GM12878 (cell line): ENCODE data around the gene GJC1. TPM values are rescaled to one million over a fixed set of nuclear protein-coding genes. Genes with fewer than 3 reads are reported as not detected.

Experiments
- ATAC-seq: fragments of 200-7000 bp; cut with Tn5 transposase; 3 replicates; pipeline ENCODE4 v1.9.1; 2020; ENCODE audit warnings: mild to moderate bottlenecking, moderate library complexity
- BruUV-seq: library from RNA; stranded (reverse); fragments of 400-500 nt; replicated peaks from 2 replicates; lab custom pipeline; 2021; lab: Mats Ljungman, UMichigan
- CTCF ChIA-PET: fragments of 300-600 bp; sonication (Branson Sonifier 250); formaldehyde crosslinking; extraction: SDS; loops from one replicate; lab custom pipeline; 2021; ENCODE audit warnings: inconsistent platforms; lab: Yijun Ruan, JAX
- POLR2A ChIA-PET: fragments of 350-600 bp; formaldehyde crosslinking; extraction: SDS; loops from one replicate; lab custom pipeline; 2021; ENCODE audit warnings: inconsistent platforms; lab: Charles Lee
- RAD21 ChIA-PET: fragments of 300-600 bp; sonication (Branson Sonifier 250); formaldehyde crosslinking; loops from one replicate; lab custom pipeline; 2023; ENCODE audit warnings: antibody characterized with exemption; ENCODE audit not compliant: unreplicated experiment; lab: Charles Lee
- SMC1A ChIA-PET: fragments of 300-600 bp; sonication (Branson Sonifier 250); formaldehyde crosslinking; loops from one replicate; lab custom pipeline; 2023; ENCODE audit not compliant: unreplicated experiment, uncharacterized antibody; lab: Charles Lee
- DNase-seq: peaks from one replicate; pipeline ENCODE4 v3.0.0-alpha.2; 2011; ENCODE audit warnings: low read depth, low spot score
- FAIRE-seq: peaks from 3 replicates; lab custom pipeline; 2011; peaks lifted over from hg19 to GRCh38; lab: Jason Lieb, UNC
- H2AFZ ChIP-seq: 2 replicates; pipeline ENCODE4 v1.6.0; 2011; ENCODE audit warnings: low read depth, low read length, control low read depth; ENCODE audit not compliant: control insufficient read depth
- H3K27ac ChIP-seq: 2 replicates; pipeline ENCODE4 v1.5.1; 2011; ENCODE audit warnings: control low read depth; ENCODE audit not compliant: control insufficient read depth, insufficient read depth
- H3K27me3 ChIP-seq, 2 experiments: replicated peaks in 1 of 2; 2 replicates each; pipeline versions ENCODE4 v1.6.0 to v1.6.1; 2011; ENCODE audit warnings: low read length in 1 of 2; ENCODE audit not compliant: control insufficient read depth in 2 of 2, insufficient read depth in 2 of 2
- H3K36me3 ChIP-seq, 2 experiments: 2 replicates each; pipeline ENCODE4 v1.5.1; 2011; ENCODE audit warnings: low read length in 1 of 2; ENCODE audit not compliant: control insufficient read depth in 2 of 2, insufficient read depth in 2 of 2
- H3K4me1 ChIP-seq: 2 replicates; pipeline ENCODE4 v1.6.1; 2011; ENCODE audit warnings: mild to moderate bottlenecking, low read length, moderate library complexity, mixed read lengths; ENCODE audit not compliant: control insufficient read depth, insufficient read depth
- H3K4me2 ChIP-seq: 2 replicates; pipeline ENCODE4 v1.6.0; 2011; ENCODE audit warnings: control low read depth; ENCODE audit not compliant: control insufficient read depth, insufficient read depth
- H3K4me3 ChIP-seq: fragments of 200-600 bp; sonication (generic); 2 replicates; pipeline ENCODE4 v1.5.1; 2016
- H3K79me2 ChIP-seq: 2 replicates; pipeline ENCODE4 v1.6.0; 2011; ENCODE audit warnings: low read length; ENCODE audit not compliant: control insufficient read depth, insufficient read depth
- H3K9ac ChIP-seq: 2 replicates; pipeline ENCODE4 v1.8.0; 2011; ENCODE audit warnings: low read length, control low read depth, mixed read lengths; ENCODE audit not compliant: control insufficient read depth, insufficient read depth
- H3K9me3 ChIP-seq: replicated peaks from 3 replicates; pipeline ENCODE4 v1.5.1; 2011; ENCODE audit warnings: mild to moderate bottlenecking, low read length; ENCODE audit not compliant: control insufficient read depth, insufficient read depth
- H4K20me1 ChIP-seq: 2 replicates; pipeline ENCODE4 v1.6.0; 2011; ENCODE audit not compliant: control insufficient read depth, insufficient read depth
- ATF2 ChIP-seq: IDR thresholded peaks from 2 replicates; pipeline ENCODE4 v1.6.1; 2012; ENCODE audit warnings: low read length, inconsistent platforms
- BCLAF1 ChIP-seq: fragments of 450-650 bp; IDR thresholded peaks from 2 replicates; pipeline ENCODE4 v1.6.1; 2017; ENCODE audit warnings: antibody characterized with exemption, mild to moderate bottlenecking, moderate library complexity
- CHD1 ChIP-seq: IDR thresholded peaks from 2 replicates; pipeline ENCODE4 v1.6.1; 2012; ENCODE audit warnings: low read depth, low read length, improper control_type of control experiment
- CHD2 ChIP-seq: IDR thresholded peaks from 2 replicates; pipeline ENCODE4 v1.6.1; 2011; ENCODE audit warnings: low read depth, low read length, improper control_type of control experiment, borderline replicate concordance
- DPF2 ChIP-seq: fragments of 450-650 bp; IDR thresholded peaks from 2 replicates; pipeline ENCODE4 v1.6.1; 2017; ENCODE audit warnings: mild to moderate bottlenecking
- E4F1 ChIP-seq: fragments of 450-650 bp; IDR thresholded peaks from 2 replicates; pipeline ENCODE4 v1.6.1; 2018; ENCODE audit warnings: borderline replicate concordance, mild to moderate bottlenecking; ENCODE audit not compliant: partially characterized antibody
- FOS ChIP-seq: IDR thresholded peaks from 3 replicates; pipeline ENCODE4 v1.6.1; 2011; ENCODE audit warnings: borderline replicate concordance; ENCODE audit not compliant: insufficient read length; ENCODE audit errors: extremely low read depth
- GABPA ChIP-seq: IDR thresholded peaks from 2 replicates; pipeline ENCODE4 v1.6.1; 2014; ENCODE audit warnings: antibody characterized with exemption, low read depth, mild to moderate bottlenecking, inconsistent platforms
- GATAD2B ChIP-seq: fragments of 450-650 bp; conservative IDR thresholded peaks from 2 replicates; pipeline ENCODE4 v1.6.1; 2017; ENCODE audit warnings: low read depth, mild to moderate bottlenecking, moderate library complexity
- IKZF1 ChIP-seq: fragments of 450-650 bp; conservative IDR thresholded peaks from 2 replicates; pipeline ENCODE4 v1.6.1; 2017; ENCODE audit warnings: antibody characterized with exemption, mild to moderate bottlenecking
- MLLT1 ChIP-seq: fragments of 450-650 bp; IDR thresholded peaks from 2 replicates; pipeline ENCODE4 v1.6.1; 2016; ENCODE audit warnings: mild to moderate bottlenecking
- NBN ChIP-seq: fragments of 450-650 bp; IDR thresholded peaks from 2 replicates; pipeline ENCODE4 v1.6.1; 2016
- POLR2AphosphoS5 ChIP-seq: IDR thresholded peaks from 2 replicates; pipeline ENCODE4 v1.6.1; 2011; ENCODE audit warnings: mild to moderate bottlenecking, low read length, inconsistent platforms
- SIN3A ChIP-seq: IDR thresholded peaks from 2 replicates; pipeline ENCODE4 v1.6.1; 2012; ENCODE audit warnings: low read depth, low read length, improper control_type of control experiment
- SMAD5 ChIP-seq: IDR thresholded peaks from 2 replicates; pipeline ENCODE4 v1.6.1; 2016; ENCODE audit warnings: antibody characterized with exemption, low read depth
- SP1 ChIP-seq: IDR thresholded peaks from one replicate; pipeline ENCODE4 v1.6.1; 2011; ENCODE audit warnings: low read depth, low read length
- TCF7 ChIP-seq: IDR thresholded peaks from 2 replicates; pipeline ENCODE4 v1.6.1; 2014; ENCODE audit warnings: antibody characterized with exemption, borderline replicate concordance
- ZNF622 ChIP-seq: fragments of 450-650 bp; IDR thresholded peaks from 2 replicates; pipeline ENCODE4 v1.6.1; 2017; ENCODE audit warnings: mild to moderate bottlenecking, inconsistent platforms
- WGBS: methylation state at CpG from one replicate; pipeline ENCODE4 v1.1.6; 2016; ENCODE audit warnings: low lambda C conversion rate; ENCODE audit not compliant: insufficient replicate concordance, insufficient coverage; ENCODE audit errors: missing lambda C conversion rate; 5-methylcytosine and 5-hydroxymethylcytosine counted together
- in situ Hi-C: fragments of 300-500 bp; cut with MboI; formaldehyde crosslinking; loops from 9 replicates; pipeline ENCODE4 v1.14.3; 2018; ENCODE audit warnings: mixed read lengths
- intact Hi-C: fragments of 100-400 bp; cut with micrococcal nuclease; formaldehyde crosslinking; loops from one replicate; pipeline ENCODE4 v1.14.2; 2022; ENCODE audit not compliant: unreplicated experiment
- polyA plus RNA-seq, 11 experiments: library from polyadenylated mRNA; depleted of rRNA in 4 of 11; unstranded in 6 of 11; stranded (reverse) in 5 of 11; fragments of >200 nt; fragmentation: Nextera tagmentation in 4 of 11; fragmentation: Illumina TruSeq in 1 of 11; extraction: Ambion mirVana in 4 of 11; extraction: Trizol in 1 of 11; gene quantifications; 1 replicate in 1 of 11; 2 replicates in 10 of 11; pipeline versions ENCODE4 v1.2.1 to v1.2.3, GENCODE V29; 2011 to 2016; ENCODE audit warnings: inconsistent platforms in 2 of 11, missing spikeins in 2 of 11, low read depth in 1 of 11
- total RNA-seq, 4 experiments: library from RNA; depleted of rRNA in 3 of 4; stranded (reverse); fragments of >200 nt in 3 of 4; fragmentation: Illumina TruSeq in 1 of 4; extraction: Trizol in 1 of 4; gene quantifications; 2 replicates each; pipeline versions ENCODE4 v1.2.1 to v1.2.3, GENCODE V29; 2013 to 2021

Gene GJC1
- total and polyA plus RNA-seq, 10 of the 15 experiments (the other 5 are each of a cell fraction or from before 2014, with no cell fraction given), result 0.37 to 3.4 (median 0.90) TPM

- RAD21 ChIA-PET, result no interaction called here
- Histone ChIP-seq H3K36me3 (no peaks in the 10 kb centered on the region), H3K4me2 (no peak overlapping the region), H3K79me2 (no peaks in the 10 kb centered on the region), H3K27me3 (no peaks in the 10 kb centered on the region; a peak in 3 of 4 replicates), H3K4me1 (no peaks in the 10 kb centered on the region), H3K27ac (no peak overlapping the region), H3K4me3 (no peak overlapping the region), H2AFZ (no peak overlapping the region), H3K9ac (no peak overlapping the region), H3K9me3 (no peaks in the 10 kb centered on the region), H4K20me1 (no peaks in the 10 kb centered on the region)
- ATAC-seq (no peak), DNase-seq (no peak), FAIRE-seq (no peak)
- in situ Hi-C loops (no loop called here), intact Hi-C loops (no loop called here)
- whole genome bisulfite sequencing, result 41% methylated on average over 15 of the region's 16 CpGs
- no TSS peak for BruUV-seq
- no peak for TF ChIP-seq FOS
- TF ChIP-seq CHD2, result no peak
- no peak for TF ChIP-seq IKZF1
- no peak for TF ChIP-seq E4F1
- no peak for TF ChIP-seq SP1
- TF ChIP-seq NBN, result no peak
- no peak for TF ChIP-seq TCF7
- TF ChIP-seq CHD1, result no peak
- TF ChIP-seq SMAD5, result no peak
- TF ChIP-seq ATF2, result no peak
- TF ChIP-seq BCLAF1, result no peak
- no peak for TF ChIP-seq DPF2
- no peak for TF ChIP-seq MLLT1
- TF ChIP-seq ZNF622, result no peak
- no peak for TF ChIP-seq SIN3A
- TF ChIP-seq GATAD2B, result no peak
- no peak for TF ChIP-seq GABPA
- no peak for TF ChIP-seq POLR2AphosphoS5
- SMC1A ChIA-PET, result no interaction called here
- POLR2A ChIA-PET, result no interaction called here
- CTCF ChIA-PET, result interaction anchor here (0.6 to 1.2 kb wide), 2 partner anchors 8 to 261 kb away, joined by 3 read pairs; no protein-coding TSS in a partner anchor
These were observed 43.5 kb downstream of the GJC1 start for GRCh38 chr17:44786551-44787081.
